Cerebellar cortex (tissue), 1 donor: ENCODE results near the gene FGD6.
A peak's percentile ranks its signal among the peaks of the same experiment; 100 is the strongest.
"Not testable (repeated sequence)": the region's sequence is repeated elsewhere in the genome, so short reads cannot be mapped to it uniquely, and the experiment has no call there.

Experiments used
- DNase-seq: peaks from one replicate; pipeline ENCODE4 v3.0.0-alpha.2; 2015; ENCODE audit warnings: low spot score

Gene FGD6

GRCh38 chr12:95178136-95178535 is 39.1 kb downstream of the FGD6 start:
- no peak for DNase-seq

- DNase-seq: no peak
These were observed 40.0 kb downstream of the FGD6 start for GRCh38 chr12:95177201-95177768.

- peak; percentile 74 for DNase-seq
These were observed 43.6 kb downstream of the FGD6 start for GRCh38 chr12:95173392-95174251.

GRCh38 chr12:95169368-95169767 is 47.9 kb downstream of the FGD6 start:
- no peak for DNase-seq

GRCh38 chr12:95168746-95169145 is 48.5 kb downstream of the FGD6 start:
- DNase-seq: no peak

GRCh38 chr12:95164656-95165055 is 52.6 kb downstream of the FGD6 start:
- DNase-seq: no peak

GRCh38 chr12:95158919-95159318 is 58.3 kb downstream of the FGD6 start:
- no peak for DNase-seq

- no peak for DNase-seq
These were observed 65.4 kb downstream of the FGD6 start for GRCh38 chr12:95151821-95152220.

- no peak for DNase-seq
These were observed 65.9 kb downstream of the FGD6 start for GRCh38 chr12:95151406-95151805.

- no peak for DNase-seq
These were observed 66.8 kb downstream of the FGD6 start for GRCh38 chr12:95150501-95150900.

GRCh38 chr12:95147866-95148265 is 69.4 kb downstream of the FGD6 start:
- no peak for DNase-seq

- no peak for DNase-seq
These were observed 70.5 kb downstream of the FGD6 start for GRCh38 chr12:95146769-95147168.

- no peak for DNase-seq
These were observed 73.6 kb downstream of the FGD6 start for GRCh38 chr12:95143621-95144205.

GRCh38 chr12:95142431-95143151 is 74.7 kb downstream of the FGD6 start:
- DNase-seq: no peak

- DNase-seq: no peak
These were observed 76.0 kb downstream of the FGD6 start for GRCh38 chr12:95141310-95141709.

GRCh38 chr12:95138031-95138430 is 79.2 kb downstream of the FGD6 start:
- DNase-seq: not testable (repeated sequence)

- DNase-seq: no peak
These were observed 80.7 kb downstream of the FGD6 start for GRCh38 chr12:95136598-95136997.

- no peak for DNase-seq
These were observed 83.2 kb downstream of the FGD6 start for GRCh38 chr12:95134085-95134484.

- no peak for DNase-seq
These were observed 85.5 kb downstream of the FGD6 start for GRCh38 chr12:95131589-95132340.

GRCh38 chr12:95130096-95130495 is 87.2 kb downstream of the FGD6 start:
- no peak for DNase-seq

- DNase-seq: no peak
These were observed 88.2 kb downstream of the FGD6 start for GRCh38 chr12:95129115-95129514.

- DNase-seq: no peak
These were observed 90.5 kb downstream of the FGD6 start for GRCh38 chr12:95126736-95127135.
